ENCODE data around the gene PLA2G3.
"Not testable (repeated sequence)": the region's sequence is repeated elsewhere in the genome, so short reads cannot be mapped to it uniquely, and the experiment has no call there.

The PLA2G3 gene

DNA sequence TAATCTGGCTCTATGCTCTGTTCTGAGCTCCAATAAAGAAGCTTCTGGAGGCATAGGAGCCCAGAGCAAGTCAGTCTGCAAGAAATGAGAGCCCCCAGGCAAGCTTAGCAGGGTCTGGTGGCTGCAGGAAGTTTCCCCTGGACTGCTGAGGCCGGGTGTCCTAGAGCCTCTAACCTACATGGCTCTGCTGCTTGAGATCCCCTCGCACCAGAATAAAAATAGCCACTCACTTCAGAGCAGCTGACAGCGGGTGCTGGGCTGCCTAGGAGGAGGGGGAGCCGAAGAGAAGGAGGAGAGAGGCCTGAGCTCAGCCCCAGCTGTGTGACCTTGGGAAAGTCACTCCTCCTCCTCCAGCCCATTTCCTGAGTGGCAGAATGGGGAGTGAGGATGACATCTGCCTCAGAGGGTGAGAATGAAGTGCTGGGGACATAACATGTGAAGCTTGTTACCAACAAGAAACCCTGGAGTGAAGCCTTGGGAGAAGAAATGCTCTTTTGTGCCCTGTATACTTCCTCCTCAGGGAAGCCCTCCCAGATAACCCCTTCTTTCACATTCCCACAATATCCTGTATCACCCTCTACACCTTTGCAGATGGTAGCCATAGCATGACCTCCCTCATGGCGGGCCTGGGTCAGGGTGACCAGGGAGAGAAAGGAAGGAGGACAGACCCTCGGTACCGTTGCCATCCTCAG lies 21.1 kb downstream of the PLA2G3 start:
- no peak overlapping the region for H3K27ac ChIP-seq
- no peak for TF ChIP-seq ZFX (IDR thresholded peaks at IDR 0.05; ENCODE audit: borderline replicate concordance)
- TF ChIP-seq, protein P1, sequence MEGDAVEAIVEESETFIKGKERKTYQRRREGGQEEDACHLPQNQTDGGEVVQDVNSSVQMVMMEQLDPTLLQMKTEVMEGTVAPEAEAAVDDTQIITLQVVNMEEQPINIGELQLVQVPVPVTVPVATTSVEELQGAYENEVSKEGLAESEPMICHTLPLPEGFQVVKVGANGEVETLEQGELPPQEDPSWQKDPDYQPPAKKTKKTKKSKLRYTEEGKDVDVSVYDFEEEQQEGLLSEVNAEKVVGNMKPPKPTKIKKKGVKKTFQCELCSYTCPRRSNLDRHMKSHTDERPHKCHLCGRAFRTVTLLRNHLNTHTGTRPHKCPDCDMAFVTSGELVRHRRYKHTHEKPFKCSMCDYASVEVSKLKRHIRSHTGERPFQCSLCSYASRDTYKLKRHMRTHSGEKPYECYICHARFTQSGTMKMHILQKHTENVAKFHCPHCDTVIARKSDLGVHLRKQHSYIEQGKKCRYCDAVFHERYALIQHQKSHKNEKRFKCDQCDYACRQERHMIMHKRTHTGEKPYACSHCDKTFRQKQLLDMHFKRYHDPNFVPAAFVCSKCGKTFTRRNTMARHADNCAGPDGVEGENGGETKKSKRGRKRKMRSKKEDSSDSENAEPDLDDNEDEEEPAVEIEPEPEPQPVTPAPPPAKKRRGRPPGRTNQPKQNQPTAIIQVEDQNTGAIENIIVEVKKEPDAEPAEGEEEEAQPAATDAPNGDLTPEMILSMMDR (IDR thresholded peaks at IDR 0.05): no peak

DNA sequence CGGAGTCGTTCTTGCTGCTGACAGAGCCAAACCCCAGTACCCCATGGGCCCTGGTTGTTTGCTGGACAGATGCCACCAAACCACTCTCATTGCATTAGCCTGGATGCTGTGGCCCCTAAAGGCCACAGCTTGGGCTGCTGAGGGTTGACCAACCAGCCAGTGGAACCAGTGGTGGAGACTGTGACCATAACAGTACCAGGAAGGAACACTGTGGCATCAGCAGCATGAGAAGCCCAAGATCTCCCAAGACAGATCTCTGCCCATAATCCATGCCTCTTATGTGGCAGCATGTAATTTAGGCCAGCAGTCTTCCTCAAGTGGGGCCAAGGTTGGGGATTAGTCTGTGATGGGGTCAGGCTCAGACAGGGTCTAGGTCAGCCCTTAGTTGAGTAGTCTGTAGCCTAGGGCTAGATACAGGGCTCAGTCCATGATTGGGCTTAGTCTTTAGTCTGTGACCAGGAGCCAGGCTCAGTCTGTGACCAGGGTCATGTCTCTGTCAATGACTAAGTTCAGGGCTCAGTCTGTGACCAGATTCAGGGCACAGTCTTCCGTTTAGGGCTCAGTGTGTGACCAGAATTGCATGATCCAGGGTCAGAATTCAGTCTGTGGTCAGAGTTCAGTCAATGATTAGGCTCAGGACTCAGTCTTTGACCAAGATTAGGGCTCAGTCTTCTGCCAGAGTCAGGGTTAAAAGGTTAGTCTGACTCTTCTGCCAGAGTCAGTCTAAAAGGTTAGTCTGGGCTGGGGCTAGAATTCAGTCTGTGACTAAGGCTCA lies 22.1 kb downstream of the PLA2G3 start:
- no peak for TF ChIP-seq ZFX (IDR thresholded peaks at IDR 0.05; ENCODE audit: borderline replicate concordance)
- TF ChIP-seq, protein P1 (IDR thresholded peaks at IDR 0.05): no peak
- no peak overlapping the region for H3K27ac ChIP-seq

DNA sequence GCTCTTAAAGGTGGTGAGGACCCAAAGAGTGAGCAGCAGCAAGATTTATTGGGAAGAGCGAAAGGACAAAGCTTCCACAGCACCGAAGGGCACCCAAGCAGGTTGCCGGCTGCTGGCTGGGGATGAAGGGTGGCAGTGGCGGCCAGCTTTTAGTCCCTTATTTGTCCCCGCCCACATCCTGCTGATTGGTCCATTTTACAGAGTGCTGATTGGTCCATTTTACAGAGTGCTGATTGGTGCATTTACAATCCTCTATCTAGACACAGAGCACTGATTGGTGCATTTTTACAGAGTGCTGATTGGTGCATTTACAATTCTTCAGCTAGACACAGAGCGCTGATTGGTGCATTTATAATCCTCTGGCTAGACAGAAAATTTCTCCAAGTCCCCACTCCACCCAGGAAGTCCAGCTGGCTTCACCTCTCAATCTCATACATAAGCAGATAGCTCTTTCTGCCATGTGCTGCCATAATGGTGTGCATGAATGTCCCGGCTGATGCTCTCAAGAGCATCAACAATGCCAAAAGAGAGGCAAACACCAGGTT lies 27.7 kb downstream of the PLA2G3 start:
- H3K27ac ChIP-seq: not testable (repeated sequence)

DNA sequence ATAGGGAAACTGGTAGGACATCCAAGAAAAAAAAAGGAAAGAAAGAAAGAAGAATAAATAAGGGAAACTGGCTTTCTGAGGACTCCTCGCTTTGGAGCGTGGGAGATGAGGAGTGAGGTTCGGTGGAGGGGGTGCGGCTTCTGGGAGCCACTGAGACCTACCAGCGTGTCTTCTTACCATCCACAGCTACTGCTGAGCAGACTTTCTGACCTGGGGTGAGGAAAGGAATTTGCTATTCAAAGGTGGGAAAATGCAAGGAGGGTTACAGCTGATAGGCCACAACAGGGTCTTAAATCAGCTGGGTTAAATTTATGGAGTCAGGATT lies 32.5 kb downstream of the PLA2G3 start:
- TF ChIP-seq, protein P1 (IDR thresholded peaks at IDR 0.05): peak; percentile 75
- no peak for TF ChIP-seq ZFX (IDR thresholded peaks at IDR 0.05; ENCODE audit: borderline replicate concordance)
- H3K27ac ChIP-seq: peak overlapping the region; percentile 77

DNA sequence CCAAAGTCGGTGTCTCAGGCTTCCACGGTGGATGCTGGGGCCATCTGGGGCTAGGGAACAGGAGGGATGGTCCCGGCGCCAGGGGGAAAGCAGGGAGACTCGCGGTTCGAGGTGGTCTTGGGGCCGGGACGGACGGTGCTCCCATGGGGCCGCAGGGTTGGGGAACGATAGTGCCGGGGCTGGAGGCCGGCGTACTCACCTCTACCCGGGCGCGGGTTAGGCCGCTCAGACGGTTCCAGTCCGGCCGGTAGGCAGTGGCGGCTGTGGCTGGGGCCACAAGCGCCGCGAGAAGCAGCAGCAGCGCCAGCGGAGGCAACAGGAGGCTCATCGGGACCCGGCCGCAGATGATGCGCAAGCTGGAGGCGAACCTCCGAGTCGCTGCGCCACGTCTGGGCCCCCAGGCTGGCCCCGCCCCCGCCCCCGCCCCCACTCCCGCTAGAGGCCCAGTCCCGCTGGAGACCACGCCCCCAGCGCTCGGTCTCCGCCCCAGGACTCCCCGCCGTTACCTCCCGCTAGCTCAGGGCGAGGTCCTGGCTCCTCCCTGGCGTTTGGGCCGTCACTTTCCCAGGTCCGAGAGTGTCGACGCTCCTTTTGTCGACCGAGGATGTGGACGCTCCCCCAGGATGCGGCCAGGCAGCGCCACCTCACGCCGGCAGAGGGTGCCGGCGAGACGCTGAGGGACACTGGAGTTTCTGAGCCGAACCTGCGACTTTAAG lies 33.0 kb downstream of the PLA2G3 start, which contains the start of gene SELENOM:
SELENOM (minus strand) TSS at position 391 of the 716 bp plus-strand sequence; CDS start at position 328, 63 bp downstream.
- H3K27ac ChIP-seq: peak within 1 kb of the TSS; percentile 77

DNA sequence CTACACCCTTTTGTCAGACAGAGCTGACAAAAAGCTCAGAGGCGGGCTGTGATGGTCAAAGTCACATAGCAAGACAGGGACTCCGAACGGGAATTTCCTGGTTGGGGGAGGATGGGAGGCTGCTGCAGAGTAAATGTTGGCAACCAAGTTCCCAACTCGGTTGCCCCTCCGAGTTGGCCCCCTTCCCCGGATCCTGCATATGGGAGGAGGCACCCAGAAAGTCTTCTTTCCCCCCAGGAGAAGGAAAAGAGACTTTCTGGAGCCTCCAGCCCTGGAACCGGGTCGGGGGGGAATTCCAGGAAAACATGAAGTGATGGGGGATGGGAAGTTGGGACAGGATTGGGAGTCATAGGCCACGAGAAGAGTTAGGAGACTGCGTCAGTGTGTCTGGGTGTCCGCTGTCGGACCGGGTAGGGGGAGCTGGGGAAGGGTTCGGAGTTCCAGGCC lies 33.6 kb downstream of the PLA2G3 start:
- H3K27ac ChIP-seq: peak overlapping the region; percentile 77
- TF ChIP-seq ZFX (IDR thresholded peaks at IDR 0.05; ENCODE audit: borderline replicate concordance): no peak
- TF ChIP-seq, protein P1 (IDR thresholded peaks at IDR 0.05): no peak

More for the DNA sequence above, 33.0 kb downstream of the PLA2G3 start, which contains the start of gene SELENOM:
- no peak for TF ChIP-seq ZFX (IDR thresholded peaks at IDR 0.05; ENCODE audit: borderline replicate concordance)
- TF ChIP-seq, protein P1 (IDR thresholded peaks at IDR 0.05): peak; percentile 98

DNA sequence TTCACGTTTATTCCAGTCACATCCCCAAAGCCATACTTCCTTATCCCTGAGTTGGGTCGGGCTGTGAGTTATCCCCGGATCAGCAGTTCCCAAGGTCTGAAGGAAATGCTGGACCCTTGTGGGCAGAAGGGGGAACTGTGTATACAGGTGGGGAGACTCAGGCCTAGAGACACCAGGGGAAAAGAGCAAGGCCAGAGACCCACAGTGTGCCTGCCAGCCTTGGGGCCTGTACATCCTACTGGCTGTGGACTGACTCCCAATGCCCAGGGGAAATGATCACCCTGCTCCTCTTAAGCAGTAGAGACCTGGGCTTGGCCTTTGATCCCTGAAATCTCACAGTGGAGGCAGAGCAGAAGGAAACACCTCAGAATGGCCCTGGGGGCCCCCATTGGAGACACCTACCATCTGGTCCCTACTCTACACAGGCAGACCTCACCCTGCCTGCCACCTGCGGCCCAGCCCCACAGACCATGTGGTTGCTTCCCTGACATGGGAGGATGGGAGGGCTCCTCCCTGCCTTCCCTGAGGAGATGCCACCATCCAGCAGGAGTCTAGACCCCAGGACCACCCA lies 34.2 kb downstream of the PLA2G3 start:
- peak overlapping the region; percentile 77 for H3K27ac ChIP-seq

More for the DNA sequence above, 34.2 kb downstream of the PLA2G3 start:
- no peak for TF ChIP-seq ZFX (IDR thresholded peaks at IDR 0.05; ENCODE audit: borderline replicate concordance)
- TF ChIP-seq, protein P1 (IDR thresholded peaks at IDR 0.05): no peak

Measured in 22Rv1 (cell line).